Chondrocyte (in vitro differentiated cells): ENCODE results near the gene MICAL3. TPM values are rescaled to one million over a fixed set of nuclear protein-coding genes. Genes with fewer than 3 reads are reported as not detected.

Source experiments
- DNase-seq: peaks from one replicate; pipeline ENCODE4 v3.0.0; 2021; ENCODE audit warnings: mixed read lengths, low spot score
- H3K27ac Mint-ChIP-seq: one replicate; pipeline ENCODE4 v1.8.0; 2021; ENCODE audit warnings: mild to moderate bottlenecking, moderate library complexity, mixed read lengths; ENCODE audit not compliant: unreplicated experiment
- H3K27me3 Mint-ChIP-seq: 2 replicates; pipeline ENCODE4 v1.8.0; 2021; ENCODE audit warnings: low read depth, mixed read lengths
- H3K36me3 Mint-ChIP-seq: 2 replicates; pipeline ENCODE4 v1.8.0; 2021; ENCODE audit warnings: low read depth, mixed read lengths
- H3K4me1 Mint-ChIP-seq: 2 replicates; pipeline ENCODE4 v1.8.0; 2021; ENCODE audit warnings: low read depth, mild to moderate bottlenecking, mixed read lengths
- H3K4me3 Mint-ChIP-seq: one replicate; pipeline ENCODE4 v1.8.0; 2021; ENCODE audit warnings: mild to moderate bottlenecking, moderate library complexity, mixed read lengths; ENCODE audit not compliant: unreplicated experiment
- H3K9me3 Mint-ChIP-seq: 2 replicates; pipeline ENCODE4 v1.8.0; 2021; ENCODE audit warnings: low read depth, mixed read lengths
- CTCF ChIP-seq: fragments of 200-600 bp; sonication (generic); IDR thresholded peaks from 2 replicates; pipeline ENCODE4 v1.5.0; 2021; ENCODE audit warnings: antibody characterized with exemption, mild to moderate bottlenecking, moderate library complexity
- total RNA-seq: library from RNA; stranded (reverse); gene quantifications from 3 replicates; pipeline ENCODE4 v1.2.1, GENCODE V29; 2021

MICAL3 gene
- total RNA-seq, 1 donor from 2014 or later: 68.2 TPM

- Mint-ChIP-seq H3K4me1 (no peaks in the 10 kb centered on the region), H3K4me3 (no peak overlapping the region), H3K27me3 (no peaks in the 10 kb centered on the region), H3K36me3 (peaks cover 43% of the 10 kb centered on the region), H3K9me3 (no peaks in the 10 kb centered on the region), H3K27ac (no peak overlapping the region)
- no peak for DNase-seq
- TF ChIP-seq CTCF: no peak
These were observed 151.9 kb downstream of the MICAL3 start for GRCh38 chr22:17872471-17872870.

- no peak overlapping the region for H3K27ac Mint-ChIP-seq
- H3K27me3 Mint-ChIP-seq: no peaks in the 10 kb centered on the region
- no peak for TF ChIP-seq CTCF
- H3K36me3 Mint-ChIP-seq: peaks cover 43% of the 10 kb centered on the region
- H3K4me3 Mint-ChIP-seq: no peak overlapping the region
- H3K4me1 Mint-ChIP-seq: no peaks in the 10 kb centered on the region
- no peaks in the 10 kb centered on the region for H3K9me3 Mint-ChIP-seq
- DNase-seq: no peak
These were observed 152.5 kb downstream of the MICAL3 start for GRCh38 chr22:17871726-17872458.

GRCh38 chr22:17870407-17870806 lies 154.0 kb downstream of the MICAL3 start:
- H3K9me3 Mint-ChIP-seq: no peaks in the 10 kb centered on the region
- H3K27me3 Mint-ChIP-seq: no peaks in the 10 kb centered on the region
- no peak overlapping the region for H3K27ac Mint-ChIP-seq
- no peak for DNase-seq
- H3K36me3 Mint-ChIP-seq: peaks cover 44% of the 10 kb centered on the region
- no peak overlapping the region for H3K4me3 Mint-ChIP-seq
- no peaks in the 10 kb centered on the region for H3K4me1 Mint-ChIP-seq
- no peak for TF ChIP-seq CTCF

GRCh38 chr22:17869285-17870096 lies 154.9 kb downstream of the MICAL3 start:
- H3K4me3 Mint-ChIP-seq: no peak overlapping the region
- no peaks in the 10 kb centered on the region for H3K4me1 Mint-ChIP-seq
- no peaks in the 10 kb centered on the region for H3K27me3 Mint-ChIP-seq
- H3K27ac Mint-ChIP-seq: no peak overlapping the region
- H3K9me3 Mint-ChIP-seq: no peaks in the 10 kb centered on the region
- TF ChIP-seq CTCF: no peak
- H3K36me3 Mint-ChIP-seq: peaks cover 43% of the 10 kb centered on the region
- no peak for DNase-seq

GRCh38 chr22:17868771-17869170 lies 155.6 kb downstream of the MICAL3 start:
- no peak for DNase-seq
- Mint-ChIP-seq H3K9me3 (no peaks in the 10 kb centered on the region), H3K27me3 (no peaks in the 10 kb centered on the region), H3K4me1 (no peaks in the 10 kb centered on the region), H3K36me3 (peaks cover 44% of the 10 kb centered on the region), H3K4me3 (no peak overlapping the region), H3K27ac (no peak overlapping the region)
- TF ChIP-seq CTCF: no peak
